Measurements from ENCODE around the gene SOX1. TPM values are rescaled to one million over a fixed set of nuclear protein-coding genes. Genes with fewer than 3 reads are reported as not detected.

The SOX1 gene
- total RNA-seq, result under 1 TPM in 1 of 2 donors, not detected in 1; 0.09 TPM
- polyA plus RNA-seq, result not detected
- long read RNA-seq, donor 1, result 0 reads
- long read RNA-seq, donor 2, result 0 reads
- long read RNA-seq, donor 3, result 0 reads
- long read RNA-seq, donor 4, result 0 reads
- long read RNA-seq, donor 5, result 0 reads

- WGBS, 2 donors, result 4 to 5% methylated on average over 56 to 66 of the region's 66 CpGs
- ATAC-seq (ENCODE audit: insufficient read depth, low FRiP score) (no peak), DNase-seq (peak in 1 of 3 donors; percentile 34)
Observed at GRCh38 chr13:112067116-112067741, at the start of gene SOX1. SOX1 (plus strand) TSS chr13:112067149; CDS start chr13:112067659, 510 bp downstream.

GRCh38 chr13:112024577-112024976, 42.4 kb upstream of the SOX1 start:
- no peaks in the 10 kb centered on the region for H3K36me3 ChIP-seq (ENCODE audit: control insufficient read depth in 4 of 4, insufficient read depth in 4 of 4, low read length in 4 of 4)
- no peaks in the 10 kb centered on the region for H3K4me1 ChIP-seq (ENCODE audit: control insufficient read depth in 5 of 5, insufficient read depth in 5 of 5, low read length in 5 of 5)
- peaks cover 0 to 3% (median 2%) of the 10 kb centered on the region in 3 donors for H3K27me3 ChIP-seq (ENCODE audit: control insufficient read depth in 3 of 3, insufficient read depth in 3 of 3, low read length in 2 of 3)
- H3K9me3 ChIP-seq (ENCODE audit: control insufficient read depth in 4 of 4, insufficient read depth in 3 of 4, low read length in 3 of 4), result peaks cover 0 to 11% (median 0%) of the 10 kb centered on the region in 4 donors
- no peak for DNase-seq
- TF ChIP-seq, protein P1, sequence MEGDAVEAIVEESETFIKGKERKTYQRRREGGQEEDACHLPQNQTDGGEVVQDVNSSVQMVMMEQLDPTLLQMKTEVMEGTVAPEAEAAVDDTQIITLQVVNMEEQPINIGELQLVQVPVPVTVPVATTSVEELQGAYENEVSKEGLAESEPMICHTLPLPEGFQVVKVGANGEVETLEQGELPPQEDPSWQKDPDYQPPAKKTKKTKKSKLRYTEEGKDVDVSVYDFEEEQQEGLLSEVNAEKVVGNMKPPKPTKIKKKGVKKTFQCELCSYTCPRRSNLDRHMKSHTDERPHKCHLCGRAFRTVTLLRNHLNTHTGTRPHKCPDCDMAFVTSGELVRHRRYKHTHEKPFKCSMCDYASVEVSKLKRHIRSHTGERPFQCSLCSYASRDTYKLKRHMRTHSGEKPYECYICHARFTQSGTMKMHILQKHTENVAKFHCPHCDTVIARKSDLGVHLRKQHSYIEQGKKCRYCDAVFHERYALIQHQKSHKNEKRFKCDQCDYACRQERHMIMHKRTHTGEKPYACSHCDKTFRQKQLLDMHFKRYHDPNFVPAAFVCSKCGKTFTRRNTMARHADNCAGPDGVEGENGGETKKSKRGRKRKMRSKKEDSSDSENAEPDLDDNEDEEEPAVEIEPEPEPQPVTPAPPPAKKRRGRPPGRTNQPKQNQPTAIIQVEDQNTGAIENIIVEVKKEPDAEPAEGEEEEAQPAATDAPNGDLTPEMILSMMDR (IDR thresholded peaks at IDR 0.05; ENCODE audit: control extremely low read depth, extremely low read depth), result no peak
- H3K4me3 ChIP-seq, result no peak overlapping the region
- no peak for ATAC-seq (ENCODE audit: insufficient read depth, low FRiP score)
- H3K27ac ChIP-seq (ENCODE audit: low read depth in 1 of 2, low read length in 1 of 2), result no peak overlapping the region
- no peak overlapping the region for H3K9ac ChIP-seq (ENCODE audit: insufficient read depth in 1 of 2, low read length in 2 of 2)
- 89 to 93% methylated on average over 11 of the region's 11 CpGs for WGBS, 2 donors

More at GRCh38 chr13:112067116-112067741, at the start of gene SOX1:
- Histone ChIP-seq H3K4me3 (no peak within 1 kb of the TSS), H3K36me3 (ENCODE audit: control insufficient read depth in 4 of 4, insufficient read depth in 4 of 4, low read length in 4 of 4) (no peaks in the 10 kb centered on the region), H3K4me1 (ENCODE audit: control insufficient read depth in 5 of 5, insufficient read depth in 5 of 5, low read length in 5 of 5) (peaks cover 0 to 17% (median 3%) of the 10 kb centered on the region in 5 donors), H3K9me3 (ENCODE audit: control insufficient read depth in 4 of 4, insufficient read depth in 3 of 4, low read length in 3 of 4) (peaks cover 0 to 24% (median 0%) of the 10 kb centered on the region in 4 donors), H3K27ac (ENCODE audit: low read depth in 1 of 2, low read length in 1 of 2) (no peak within 1 kb of the TSS), H3K27me3 (ENCODE audit: control insufficient read depth in 3 of 3, insufficient read depth in 3 of 3, low read length in 2 of 3) (peaks cover 49 to 73% (median 67%) of the 10 kb centered on the region in 3 donors), H3K9ac (ENCODE audit: insufficient read depth in 1 of 2, low read length in 2 of 2) (no peak within 1 kb of the TSS)
- TF ChIP-seq, protein P1 (IDR thresholded peaks at IDR 0.05; ENCODE audit: control extremely low read depth, extremely low read depth), result no peak

GRCh38 chr13:112027250-112027649, 39.7 kb upstream of the SOX1 start:
- Histone ChIP-seq H3K4me1 (ENCODE audit: control insufficient read depth in 5 of 5, insufficient read depth in 5 of 5, low read length in 5 of 5) (no peaks in the 10 kb centered on the region), H3K9me3 (ENCODE audit: control insufficient read depth in 4 of 4, insufficient read depth in 3 of 4, low read length in 3 of 4) (peaks cover 0 to 7% (median 0%) of the 10 kb centered on the region in 4 donors), H3K27me3 (ENCODE audit: control insufficient read depth in 3 of 3, insufficient read depth in 3 of 3, low read length in 2 of 3) (peaks cover 0 to 3% (median 2%) of the 10 kb centered on the region in 3 donors), H3K9ac (ENCODE audit: insufficient read depth in 1 of 2, low read length in 2 of 2) (no peak overlapping the region), H3K27ac (ENCODE audit: low read depth in 1 of 2, low read length in 1 of 2) (no peak overlapping the region), H3K36me3 (ENCODE audit: control insufficient read depth in 4 of 4, insufficient read depth in 4 of 4, low read length in 4 of 4) (no peaks in the 10 kb centered on the region), H3K4me3 (no peak overlapping the region)
- WGBS, 2 donors, result 84 to 91% methylated on average over 11 of the region's 11 CpGs
- TF ChIP-seq, protein P1 (IDR thresholded peaks at IDR 0.05; ENCODE audit: control extremely low read depth, extremely low read depth), result no peak
- no peak for DNase-seq
- ATAC-seq (ENCODE audit: insufficient read depth, low FRiP score), result no peak

All from lung (tissue), 16 donors.